ENCODE data around the gene DCHS2. TPM values are rescaled to one million over a fixed set of nuclear protein-coding genes. Genes with fewer than 3 reads are reported as not detected.

Gene DCHS2
- total RNA-seq, 2 experiments from 2014 or later: 0.16 to 0.22 TPM

DNA sequence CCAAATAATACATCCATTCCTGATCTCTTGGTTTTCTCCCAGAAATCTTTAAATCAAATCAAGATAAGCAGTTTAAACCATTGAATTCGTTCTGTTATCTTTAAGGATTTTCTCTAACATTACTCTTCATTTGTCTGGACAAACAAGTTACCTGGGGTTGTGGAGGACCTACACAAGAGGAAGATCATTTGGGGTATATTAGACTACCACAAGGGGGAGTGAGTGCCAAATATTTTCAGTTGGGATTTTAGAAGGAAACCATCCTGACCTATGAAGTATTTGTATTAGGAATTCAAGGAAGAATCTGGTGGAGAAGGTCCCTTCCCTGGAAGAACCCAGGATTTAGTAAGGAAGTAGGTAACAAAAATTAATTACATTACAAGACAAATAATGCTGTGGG is 12.0 kb upstream of the DCHS2 start:
- Histone ChIP-seq H3K4me1 (ENCODE audit: insufficient read depth, low read length) (no peaks in the 10 kb centered on the region), H3K27ac (ENCODE audit: low read depth in 1 of 2, low read length in 2 of 2) (no peak overlapping the region), H3K27me3 (ENCODE audit: control insufficient read depth in 1 of 2, insufficient read depth in 2 of 2, low read length in 2 of 2) (peaks cover 4 to 11% of the 10 kb centered on the region in 2 experiments), H3K4me3 (ENCODE audit: low read length) (no peak overlapping the region), H3K36me3 (ENCODE audit: insufficient read depth, low read length) (no peaks in the 10 kb centered on the region), H3K9me3 (ENCODE audit: control insufficient read depth in 1 of 2, insufficient read depth in 1 of 2, low read length in 2 of 2) (no peaks in the 10 kb centered on the region)
- Mint-ChIP-seq H3K4me1 (ENCODE audit: low read depth) (no peaks in the 10 kb centered on the region), H3K4me3 (no peak overlapping the region), H3K9me3 (no peaks in the 10 kb centered on the region), H3K36me3 (ENCODE audit: low read depth) (no peaks in the 10 kb centered on the region), H3K27me3 (peaks cover 43% of the 10 kb centered on the region), H3K27ac (no peak overlapping the region)
- no peak for ATAC-seq (ENCODE audit: poor library complexity)
- intact Hi-C loops (cut with DNase I, micrococcal nuclease): loop anchor here (10.0 kb wide), 2 partner anchors 169 to 719 kb away; partner anchors contain the start of gene SFRP2 (in 1 of the 2)
- ChIA-PET CTCF (no interaction called here), POLR2A (no interaction called here)
- DNase-seq: no peak
- TF ChIP-seq CTCF (IDR thresholded peaks at IDR 0.05): peak; percentile 48

GRCh38 chr4:154502111-154502510 is 10.5 kb upstream of the DCHS2 start:
- intact Hi-C loops (cut with DNase I, micrococcal nuclease): loop anchor here (10.0 kb wide), 2 partner anchors 167 to 717 kb away; partner anchors contain the start of gene SFRP2 (in 1 of the 2)

DNA sequence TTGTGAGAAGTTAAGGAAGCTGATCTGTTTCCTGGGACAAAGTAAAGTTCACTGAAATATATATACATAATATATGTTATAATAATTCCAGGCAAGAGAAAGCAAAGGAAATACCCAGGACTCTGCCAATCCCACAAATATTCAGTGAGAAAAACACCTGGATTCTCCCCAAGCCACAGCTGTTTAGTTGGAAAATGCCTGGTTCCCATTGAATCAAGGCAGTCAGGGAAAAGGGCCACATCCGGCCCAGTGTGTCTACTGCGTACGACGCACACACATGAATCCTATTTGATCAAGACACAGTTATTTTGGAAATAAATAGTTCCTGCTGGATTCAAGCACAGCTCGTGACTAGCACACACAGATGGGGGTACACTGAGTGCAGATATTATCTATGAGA is 6.3 kb upstream of the DCHS2 start:
- CTCF ChIA-PET: no interaction called here

More at GRCh38 chr4:154502111-154502510, 10.5 kb upstream of the DCHS2 start:
- ChIA-PET POLR2A (no interaction called here), CTCF (no interaction called here)
- Mint-ChIP-seq H3K27me3 (peaks cover 51% of the 10 kb centered on the region), H3K36me3 (ENCODE audit: low read depth) (no peaks in the 10 kb centered on the region), H3K4me1 (ENCODE audit: low read depth) (no peaks in the 10 kb centered on the region), H3K4me3 (no peak overlapping the region), H3K9me3 (no peaks in the 10 kb centered on the region), H3K27ac (no peak overlapping the region)
- Histone ChIP-seq H3K4me1 (ENCODE audit: insufficient read depth, low read length) (no peaks in the 10 kb centered on the region), H3K4me3 (ENCODE audit: low read length) (no peak overlapping the region), H3K36me3 (ENCODE audit: insufficient read depth, low read length) (no peaks in the 10 kb centered on the region), H3K9me3 (ENCODE audit: control insufficient read depth in 1 of 2, insufficient read depth in 1 of 2, low read length in 2 of 2) (no peaks in the 10 kb centered on the region), H3K27me3 (ENCODE audit: control insufficient read depth in 1 of 2, insufficient read depth in 2 of 2, low read length in 2 of 2) (peaks cover 4 to 11% of the 10 kb centered on the region in 2 experiments), H3K27ac (ENCODE audit: low read depth in 1 of 2, low read length in 2 of 2) (no peak overlapping the region)
- DNase-seq: no peak
- no peak for TF ChIP-seq CTCF (IDR thresholded peaks at IDR 0.05)
- no peak for ATAC-seq (ENCODE audit: poor library complexity)

More for the DNA sequence above, 6.3 kb upstream of the DCHS2 start:
- no peaks in the 10 kb centered on the region for H3K4me1 ChIP-seq (ENCODE audit: insufficient read depth, low read length)
- DNase-seq: no peak
- peaks cover 9 to 30% of the 10 kb centered on the region in 2 experiments for H3K27me3 ChIP-seq (ENCODE audit: control insufficient read depth in 1 of 2, insufficient read depth in 2 of 2, low read length in 2 of 2)
- H3K4me3 ChIP-seq (ENCODE audit: low read length): no peak overlapping the region
- intact Hi-C loops (cut with DNase I, micrococcal nuclease): no loop called here
- Mint-ChIP-seq H3K36me3 (ENCODE audit: low read depth) (no peaks in the 10 kb centered on the region), H3K4me1 (ENCODE audit: low read depth) (no peaks in the 10 kb centered on the region), H3K27ac (no peak overlapping the region), H3K27me3 (peaks cover 60% of the 10 kb centered on the region), H3K9me3 (no peaks in the 10 kb centered on the region), H3K4me3 (no peak overlapping the region)
- no peak overlapping the region for H3K27ac ChIP-seq (ENCODE audit: low read depth in 1 of 2, low read length in 2 of 2)
- H3K9me3 ChIP-seq (ENCODE audit: control insufficient read depth in 1 of 2, insufficient read depth in 1 of 2, low read length in 2 of 2): no peaks in the 10 kb centered on the region
- TF ChIP-seq CTCF (IDR thresholded peaks at IDR 0.05): no peak
- POLR2A ChIA-PET: no interaction called here
- ATAC-seq (ENCODE audit: poor library complexity): no peak
- H3K36me3 ChIP-seq (ENCODE audit: insufficient read depth, low read length): no peaks in the 10 kb centered on the region
